HG03066 (cell line): ENCODE results near the gene CNPY1.
"Not testable (repeated sequence)": the region's sequence is repeated elsewhere in the genome, so short reads cannot be mapped to it uniquely, and the experiment has no call there.

ENCODE experiments used
- ATAC-seq: cut with Tn5 transposase; IDR thresholded peaks from one replicate; pipeline ENCODE4 v1.9.1; 2021; ENCODE audit warnings: low read depth; ENCODE audit not compliant: unreplicated experiment

The CNPY1 gene

GRCh38 chr7:155536451-155536850 is 9.9 kb downstream of the CNPY1 start:
- ATAC-seq = no peak

- ATAC-seq = no peak
Observed at GRCh38 chr7:155534691-155535090, 11.7 kb downstream of the CNPY1 start.

GRCh38 chr7:155533827-155534690 is 12.3 kb downstream of the CNPY1 start:
- no peak for ATAC-seq

GRCh38 chr7:155533120-155533826 is 13.1 kb downstream of the CNPY1 start:
- ATAC-seq = no peak

- ATAC-seq = no peak
Observed at GRCh38 chr7:155532792-155533119, 13.6 kb downstream of the CNPY1 start.

- ATAC-seq = no peak
Observed at GRCh38 chr7:155531681-155532080, 14.7 kb downstream of the CNPY1 start.

- ATAC-seq = no peak
Observed at GRCh38 chr7:155530601-155531000, 15.8 kb downstream of the CNPY1 start.

GRCh38 chr7:155529845-155530244 is 16.5 kb downstream of the CNPY1 start:
- no peak for ATAC-seq

- ATAC-seq = no peak
Observed at GRCh38 chr7:155529346-155529745, 17.0 kb downstream of the CNPY1 start.

GRCh38 chr7:155527664-155528063 is 18.7 kb downstream of the CNPY1 start:
- no peak for ATAC-seq

- no peak for ATAC-seq
Observed at GRCh38 chr7:155526225-155526624, 20.1 kb downstream of the CNPY1 start.

GRCh38 chr7:155524018-155524556 is 22.3 kb downstream of the CNPY1 start:
- ATAC-seq = no peak

- ATAC-seq = no peak
Observed at GRCh38 chr7:155523168-155523675, 23.1 kb downstream of the CNPY1 start.

GRCh38 chr7:155521743-155522398 is 24.5 kb downstream of the CNPY1 start:
- ATAC-seq = no peak

- ATAC-seq = no peak
Observed at GRCh38 chr7:155521007-155521742, 25.2 kb downstream of the CNPY1 start.

GRCh38 chr7:155520114-155520513 is 26.2 kb downstream of the CNPY1 start:
- no peak for ATAC-seq

- not testable (repeated sequence) for ATAC-seq
Observed at GRCh38 chr7:155519358-155519757, 27.0 kb downstream of the CNPY1 start.

- no peak for ATAC-seq
Observed at GRCh38 chr7:155518633-155519032, 27.7 kb downstream of the CNPY1 start.

- ATAC-seq = no peak
Observed at GRCh38 chr7:155517969-155518368, 28.4 kb downstream of the CNPY1 start.

GRCh38 chr7:155517452-155517851 is 28.9 kb downstream of the CNPY1 start:
- no peak for ATAC-seq
